Adrenal gland (tissue), 12 donors: ENCODE data around the gene DUS3L. TPM values are rescaled to one million over a fixed set of nuclear protein-coding genes. Genes with fewer than 3 reads are reported as not detected.

Experiments
- DNase-seq, 7 donors: peaks; one replicate each; pipeline ENCODE4 v3.0.0-alpha.2; 2019 to 2020
- H3K27ac ChIP-seq, 5 donors: fragments of 200-600 bp; sonication (generic) in 4 of 5; 1 replicate in 3 of 5; 2 replicates in 2 of 5; pipeline versions ENCODE4 v1.5.1 to v1.8.0; 2016 to 2020; ENCODE audit warnings: mild to moderate bottlenecking in 1 of 5
- H3K27me3 ChIP-seq: fragments of 200-600 bp; 2 replicates; pipeline ENCODE4 v1.8.0; 2021
- H3K36me3 ChIP-seq, 2 donors: fragments of 200-600 bp; replicated peaks in 1 of 2; 1 replicate in 1 of 2; 2 replicates in 1 of 2; pipeline versions ENCODE4 v1.5.1 to v1.8.0; 2018 to 2022
- H3K4me1 ChIP-seq, 2 donors: fragments of 200-600 bp; replicated peaks in 1 of 2; 1 replicate in 1 of 2; 2 replicates in 1 of 2; pipeline versions ENCODE4 v1.5.1 to v1.8.0; 2018 to 2021
- H3K4me3 ChIP-seq, 4 donors: fragments of 200-600 bp; sonication (generic) in 3 of 4; one replicate each; pipeline ENCODE4 v1.5.1; 2016 to 2018
- H3K9me3 ChIP-seq, 3 donors: fragments of 200-600 bp; sonication (generic) in 1 of 3; replicated peaks in 1 of 3; 1 replicate in 2 of 3; 2 replicates in 1 of 3; pipeline versions ENCODE4 v1.5.1 to v1.8.0; 2016 to 2021
- POLR2A ChIP-seq, 2 donors: fragments of 450-650 bp; IDR thresholded peaks; one replicate each; pipeline ENCODE4 v1.6.1; 2017; ENCODE audit warnings: antibody characterized with exemption in 2 of 2, mild to moderate bottlenecking in 2 of 2, moderate library complexity in 1 of 2
- WGBS, 4 donors: extraction: QIAGEN DNeasy Blood & Tissue Kit in 2 of 4; methylation state at CpG; one replicate each; pipeline versions ENCODE4 v1.1.5 to v1.1.7; 2013 to 2017; 5-methylcytosine and 5-hydroxymethylcytosine counted together
- intact Hi-C, 2 donors: fragments of 100-400 bp; cut with DNase I; formaldehyde crosslinking; loops; one replicate each; pipeline versions ENCODE4 v1.14.1 to v1.15.0; 2022 to 2023
- polyA plus RNA-seq, 3 donors: library from polyadenylated mRNA; stranded (reverse); fragments of 200-250 nt in 2 of 3; fragments of 350-450 nt in 1 of 3; fragmentation: Illumina TruSeq in 1 of 3; extraction: RNeasy Lipid Tissue Mini Kit (QIAGEN cat#74804) in 1 of 3; gene quantifications; one replicate each; pipeline ENCODE4 v1.2.3, GENCODE V29; 2013 to 2014
- total RNA-seq, 9 donors: library from RNA; depleted of rRNA in 4 of 9; stranded (reverse); fragments of >200 nt in 4 of 9; fragments of 120-200 nt in 1 of 9; fragmentation: NEBNext Ultra II Directional in 1 of 9; extraction: Animal tissue kit (Norgen Biotek cat#: 25700) in 1 of 9; gene quantifications; one replicate each; pipeline versions ENCODE4 v1.1.0 to v1.2.4, GENCODE V29; 2013 to 2023
- TF ChIP-seq, protein P1 (sequence below), 6 experiments: fragments of 450-650 bp in 4 of 6; fragments of 200-600 bp in 2 of 6; sonication (generic) in 1 of 6; IDR thresholded peaks; 1 replicate in 5 of 6; 2 replicates in 1 of 6; pipeline versions ENCODE4 v1.5.1 to v1.8.0; 2016 to 2021; ENCODE audit warnings: antibody characterized with exemption in 6 of 6, mild to moderate bottlenecking in 2 of 6, moderate library complexity in 1 of 6
- donor health status: healthy with polysubstance abuse.
- donor health status: Bipolar disorder and iron deficiency.
- donor health status: DM: yes; HTN: yes; CAD: no.
- donor health status: DM: no; HTN: no; CAD: no.
- donor health status: DM: no; HTN: no; CAD: no.
- donor health status: DM: yes; HTN: yes; CAD: no.

Gene DUS3L
- total and polyA plus RNA-seq, 12 donors, result 10.9 to 142 (median 31.5) TPM

DNA sequence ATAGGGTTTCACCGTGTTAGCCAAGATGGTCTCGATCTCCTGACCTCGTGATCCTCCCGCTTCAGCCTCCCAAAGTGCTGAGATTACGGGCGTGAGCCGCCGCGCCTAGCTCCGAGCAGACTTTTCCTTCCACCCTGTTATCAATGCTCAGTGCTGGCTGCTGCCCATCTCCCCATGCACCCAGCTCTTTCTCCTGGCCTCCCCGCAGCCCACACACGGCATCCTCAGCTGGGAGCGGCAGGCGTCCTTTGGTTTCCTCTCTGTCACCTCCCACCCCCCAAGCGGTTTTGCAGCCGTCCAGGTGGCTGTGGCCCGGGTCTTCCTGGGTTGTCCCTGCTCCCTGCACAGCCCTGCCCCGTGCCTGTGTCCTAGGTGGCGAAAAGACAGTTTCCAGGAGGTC is 18.5 kb downstream of the DUS3L start:
- no peaks in the 10 kb centered on the region for H3K27me3 ChIP-seq
- intact Hi-C loops, result no loop called here
- no peaks in the 10 kb centered on the region for H3K9me3 ChIP-seq
- no peak for DNase-seq
- no peak overlapping the region for H3K27ac ChIP-seq
- 82 to 88% (median 83%) methylated on average over 16 to 19 of the region's 19 CpGs for WGBS, 4 donors
- H3K36me3 ChIP-seq, result no peaks in the 10 kb centered on the region
- H3K4me3 ChIP-seq, result no peak overlapping the region
- no peak for TF ChIP-seq POLR2A (IDR thresholded peaks at IDR 0.05)
- TF ChIP-seq, protein P1, sequence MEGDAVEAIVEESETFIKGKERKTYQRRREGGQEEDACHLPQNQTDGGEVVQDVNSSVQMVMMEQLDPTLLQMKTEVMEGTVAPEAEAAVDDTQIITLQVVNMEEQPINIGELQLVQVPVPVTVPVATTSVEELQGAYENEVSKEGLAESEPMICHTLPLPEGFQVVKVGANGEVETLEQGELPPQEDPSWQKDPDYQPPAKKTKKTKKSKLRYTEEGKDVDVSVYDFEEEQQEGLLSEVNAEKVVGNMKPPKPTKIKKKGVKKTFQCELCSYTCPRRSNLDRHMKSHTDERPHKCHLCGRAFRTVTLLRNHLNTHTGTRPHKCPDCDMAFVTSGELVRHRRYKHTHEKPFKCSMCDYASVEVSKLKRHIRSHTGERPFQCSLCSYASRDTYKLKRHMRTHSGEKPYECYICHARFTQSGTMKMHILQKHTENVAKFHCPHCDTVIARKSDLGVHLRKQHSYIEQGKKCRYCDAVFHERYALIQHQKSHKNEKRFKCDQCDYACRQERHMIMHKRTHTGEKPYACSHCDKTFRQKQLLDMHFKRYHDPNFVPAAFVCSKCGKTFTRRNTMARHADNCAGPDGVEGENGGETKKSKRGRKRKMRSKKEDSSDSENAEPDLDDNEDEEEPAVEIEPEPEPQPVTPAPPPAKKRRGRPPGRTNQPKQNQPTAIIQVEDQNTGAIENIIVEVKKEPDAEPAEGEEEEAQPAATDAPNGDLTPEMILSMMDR (IDR thresholded peaks at IDR 0.05), result no peak
- H3K4me1 ChIP-seq, result no peaks in the 10 kb centered on the region

DNA sequence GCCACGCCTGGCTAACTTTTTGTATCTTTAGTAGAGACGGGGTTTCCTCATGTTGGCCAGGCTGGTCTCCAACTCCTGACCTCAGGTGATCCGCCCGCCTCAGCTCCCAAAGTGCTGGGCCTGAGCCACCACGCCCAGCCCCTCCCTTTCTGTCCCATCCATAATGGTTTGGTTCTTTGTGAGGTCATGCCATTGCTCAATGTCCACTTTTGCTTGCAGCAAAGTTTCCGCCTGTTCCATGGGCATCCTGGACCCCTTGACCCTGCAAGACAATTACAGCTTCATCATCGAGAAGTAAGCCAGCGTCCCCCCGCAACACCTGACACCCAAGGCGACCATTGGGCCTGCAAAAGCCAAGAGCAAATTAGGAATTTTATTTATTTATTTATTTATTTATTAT is 23.0 kb downstream of the DUS3L start:
- DNase-seq, result no peak
- Histone ChIP-seq H3K36me3 (no peaks in the 10 kb centered on the region), H3K27me3 (no peaks in the 10 kb centered on the region), H3K4me1 (no peaks in the 10 kb centered on the region), H3K9me3 (no peaks in the 10 kb centered on the region), H3K27ac (no peak overlapping the region), H3K4me3 (no peak overlapping the region)
- WGBS, 4 donors, result 90 to 94% (median 91%) methylated on average over 9 to 10 of the region's 10 CpGs
- TF ChIP-seq, protein P1 (IDR thresholded peaks at IDR 0.05), result no peak
- no peak for TF ChIP-seq POLR2A (IDR thresholded peaks at IDR 0.05)
- intact Hi-C loops, result no loop called here

DNA sequence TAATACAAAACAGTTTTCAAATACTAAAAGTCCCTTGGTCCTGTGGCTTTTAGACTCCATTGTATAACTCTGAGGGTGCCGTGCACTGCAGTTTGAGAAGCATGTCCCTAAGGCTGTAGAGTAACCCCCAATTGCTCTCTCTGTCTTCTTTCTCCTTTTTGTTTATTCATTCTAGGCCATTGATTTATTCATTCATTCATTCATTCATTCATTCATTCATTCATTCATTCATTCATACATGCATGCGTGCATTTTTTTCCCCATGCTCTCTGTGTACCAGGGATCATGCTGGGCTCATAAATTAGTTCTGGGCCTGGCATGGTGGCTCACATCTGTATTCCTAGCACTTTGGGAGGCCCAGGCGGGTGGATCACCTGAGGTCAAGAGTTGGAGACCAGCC is 25.7 kb downstream of the DUS3L start:
- no peaks in the 10 kb centered on the region for H3K4me1 ChIP-seq
- H3K27me3 ChIP-seq, result no peaks in the 10 kb centered on the region
- no peak overlapping the region for H3K27ac ChIP-seq
- DNase-seq, result no peak
- no peak for TF ChIP-seq POLR2A (IDR thresholded peaks at IDR 0.05)
- TF ChIP-seq, protein P1 (IDR thresholded peaks at IDR 0.05), result no peak
- WGBS, 4 donors, result 90 to 93% (median 92%) methylated on average over 3 of the region's 3 CpGs
- H3K36me3 ChIP-seq, result no peaks in the 10 kb centered on the region
- no peaks in the 10 kb centered on the region for H3K9me3 ChIP-seq
- no peak overlapping the region for H3K4me3 ChIP-seq
- intact Hi-C loops, result no loop called here

DNA sequence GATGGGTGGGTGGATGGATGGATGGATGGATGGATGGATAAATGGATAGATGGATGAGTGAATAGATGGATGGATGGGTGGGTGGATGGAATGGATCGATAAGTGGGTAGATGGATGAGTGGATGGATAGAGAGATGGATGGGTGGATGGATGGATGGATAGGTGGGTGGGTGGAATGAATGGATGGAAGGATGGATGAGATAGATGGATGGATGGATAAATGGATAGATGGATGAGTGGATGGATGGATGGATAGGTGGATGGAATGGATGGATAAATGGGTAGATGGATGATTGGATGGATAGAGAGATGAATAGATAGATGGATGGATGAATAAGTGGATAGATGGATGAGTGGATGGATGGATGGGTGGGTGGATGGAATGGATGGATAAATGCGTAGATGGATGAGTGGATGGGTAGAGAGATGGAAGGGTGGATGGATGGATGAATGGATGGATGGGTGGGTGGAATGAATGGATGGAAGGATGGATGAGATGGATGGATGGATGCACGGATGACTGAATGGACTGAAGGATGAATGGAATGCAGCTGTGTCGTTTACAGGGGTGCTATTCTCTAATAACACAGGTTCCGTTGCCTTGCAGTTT is 28.2 kb downstream of the DUS3L start:
- H3K4me1 ChIP-seq, result no peaks in the 10 kb centered on the region
- H3K27me3 ChIP-seq, result no peaks in the 10 kb centered on the region
- 79 to 91% (median 81%) methylated on average over 5 of the region's 5 CpGs for WGBS, 4 donors
- H3K9me3 ChIP-seq, result no peaks in the 10 kb centered on the region
- no peak for DNase-seq
- intact Hi-C loops, result no loop called here
- no peak overlapping the region for H3K27ac ChIP-seq
- H3K36me3 ChIP-seq, result no peaks in the 10 kb centered on the region
- no peak overlapping the region for H3K4me3 ChIP-seq
- TF ChIP-seq, protein P1 (IDR thresholded peaks at IDR 0.05), result no peak
- no peak for TF ChIP-seq POLR2A (IDR thresholded peaks at IDR 0.05)
